Activated T-helper 2 cell treated with anti-CD3 and anti-CD28 coated beads, Interferon-gamma antibody, Interleukin-2, Interleukin-4, amounts not matched to agents 10 μg/mL and 5 μg/mL and 100 μg/mL, durations not matched to agents 14 hours and 24 hours and 36 hours (primary cell): Measurements from ENCODE around the gene FOS. TPM values are rescaled to one million over a fixed set of nuclear protein-coding genes. Genes with fewer than 3 reads are reported as not detected.

Source experiments
- DNase-seq: peaks from one replicate; pipeline ENCODE4 v3.0.0; 2021; ENCODE audit warnings: low spot score
- H3K27ac Mint-ChIP-seq: one replicate; pipeline ENCODE4 v1.8.0; 2021; ENCODE audit warnings: mixed read lengths
- H3K27me3 Mint-ChIP-seq: one replicate; pipeline ENCODE4 v1.8.0; 2021; ENCODE audit warnings: low read depth, mixed read lengths
- H3K36me3 Mint-ChIP-seq: one replicate; pipeline ENCODE4 v1.8.0; 2021; ENCODE audit warnings: low read depth, mixed read lengths
- H3K4me1 Mint-ChIP-seq: one replicate; pipeline ENCODE4 v1.8.0; 2021; ENCODE audit warnings: low read depth, mixed read lengths
- H3K4me3 Mint-ChIP-seq: one replicate; pipeline ENCODE4 v1.8.0; 2021; ENCODE audit warnings: low read depth, mild to moderate bottlenecking, moderate library complexity, mixed read lengths
- H3K9me3 Mint-ChIP-seq: one replicate; pipeline ENCODE4 v1.8.0; 2021; ENCODE audit warnings: mixed read lengths
- intact Hi-C: fragments of 100-400 bp; cut with micrococcal nuclease; formaldehyde crosslinking; loops from one replicate; pipeline ENCODE4 v1.15.1; 2023
- total RNA-seq: library from RNA; stranded (reverse); gene quantifications from 2 replicates; pipeline ENCODE4 v1.2.3, GENCODE V29; 2022

The FOS gene
- total RNA-seq, 1 donor from 2014 or later = 24.7 TPM

DNA sequence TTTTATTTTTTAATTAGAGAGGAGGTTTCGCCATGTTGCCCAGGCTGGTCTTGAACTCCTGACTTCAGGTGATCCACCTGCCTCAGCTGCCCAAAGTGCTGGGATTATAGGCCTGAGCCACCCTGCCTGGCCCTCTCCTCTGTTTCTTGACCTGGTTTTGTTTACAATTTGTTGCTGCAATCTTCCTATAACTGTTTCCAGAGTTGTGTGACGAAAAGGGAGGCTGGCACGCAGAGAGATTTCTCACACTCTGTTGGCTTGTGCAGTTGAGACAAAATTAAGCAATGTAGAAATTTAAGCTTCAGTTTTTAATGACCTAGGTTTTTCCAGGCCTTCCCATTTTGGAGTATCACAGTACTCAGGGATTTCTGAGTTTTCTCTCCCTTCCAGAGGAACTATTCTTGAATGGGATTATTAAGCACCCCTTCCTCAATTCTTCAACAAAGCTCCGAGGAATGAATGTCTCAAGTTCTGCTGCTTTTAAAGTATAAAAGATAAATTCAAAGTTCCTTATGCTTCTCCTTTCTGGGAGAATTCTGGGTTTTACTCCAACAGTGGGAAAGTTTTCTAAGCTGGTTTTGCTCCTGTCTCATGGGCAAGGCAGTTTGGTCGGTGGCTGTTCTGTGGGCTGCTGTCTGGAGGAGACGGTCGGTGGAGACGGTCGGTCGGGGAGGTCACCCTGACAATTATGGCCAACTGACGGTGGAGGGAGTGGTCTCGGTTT lies 20.4 kb upstream of the FOS start:
- H3K27ac Mint-ChIP-seq = peak overlapping the region; percentile 45
- peaks cover 28% of the 10 kb centered on the region for H3K4me1 Mint-ChIP-seq
- no peak for DNase-seq
- no peaks in the 10 kb centered on the region for H3K36me3 Mint-ChIP-seq
- intact Hi-C loops = no loop called here
- H3K9me3 Mint-ChIP-seq = no peaks in the 10 kb centered on the region
- H3K27me3 Mint-ChIP-seq = peaks cover 56% of the 10 kb centered on the region
- H3K4me3 Mint-ChIP-seq = peak overlapping the region; percentile 22

DNA sequence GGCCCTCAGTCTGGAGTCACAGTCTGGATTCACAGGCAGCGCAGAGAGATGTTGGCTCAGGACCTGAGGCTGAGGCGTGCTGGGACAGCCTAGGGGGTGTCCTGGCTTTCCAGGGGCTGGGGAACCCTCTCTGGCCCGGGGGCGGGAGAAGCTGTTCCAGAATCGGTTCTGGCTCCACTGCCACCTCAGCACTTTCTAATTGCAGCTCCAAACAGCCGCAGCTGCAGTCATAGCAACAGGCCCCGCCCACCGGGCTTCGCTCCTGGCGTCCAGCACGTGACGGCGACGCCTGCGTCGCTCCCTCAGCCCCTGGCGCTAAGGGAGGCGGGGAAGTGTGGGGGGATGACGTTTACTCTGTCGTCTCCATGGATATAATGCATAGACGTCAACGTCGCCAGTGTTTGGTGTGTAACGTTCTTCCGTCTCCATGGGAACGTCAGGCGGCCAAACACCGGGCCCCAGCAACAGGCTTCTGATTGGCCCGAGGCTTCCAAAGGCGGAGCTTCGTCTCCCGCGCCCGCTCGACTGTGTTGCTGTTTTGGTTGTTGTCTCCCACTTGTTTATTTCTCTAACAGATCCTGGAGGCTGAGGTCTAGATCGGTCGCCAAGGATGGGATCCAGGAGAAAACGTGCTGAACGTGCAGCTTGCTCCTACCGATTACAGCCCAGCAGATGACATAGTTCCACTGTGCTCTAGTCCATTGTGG lies 19.7 kb upstream of the FOS start:
- Mint-ChIP-seq H3K4me3 (peak overlapping the region; percentile 75), H3K27me3 (peaks cover 56% of the 10 kb centered on the region)
- intact Hi-C loops = loop anchor here (1.0 kb wide), 3 partner anchors 10 to 35 kb away; partner anchors contain the start of gene FOS

DNA sequence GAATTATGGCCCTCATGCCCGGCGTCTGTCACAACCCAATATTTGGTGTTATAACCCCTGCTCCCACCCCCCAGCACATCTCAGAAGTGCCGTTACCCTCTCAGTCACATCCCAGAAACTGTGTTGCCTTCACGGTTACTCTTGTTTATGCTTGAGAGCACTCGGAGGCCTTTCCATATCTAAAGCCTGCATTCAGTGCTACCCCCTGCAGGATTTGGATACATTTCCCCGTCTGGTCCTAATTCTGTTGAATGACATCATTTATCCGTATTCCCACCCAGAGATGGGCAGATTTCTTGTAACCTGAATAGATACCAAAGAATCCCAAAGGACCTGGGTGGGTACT lies 19.1 kb upstream of the FOS start:
- H3K36me3 Mint-ChIP-seq = no peaks in the 10 kb centered on the region
- H3K27me3 Mint-ChIP-seq = peaks cover 54% of the 10 kb centered on the region
- H3K27ac Mint-ChIP-seq = peak overlapping the region; percentile 96
- peak overlapping the region; percentile 75 for H3K4me3 Mint-ChIP-seq
- intact Hi-C loops = loop anchor here (1.0 kb wide), 3 partner anchors 10 to 35 kb away; partner anchors contain the start of gene FOS
- no peak for DNase-seq
- H3K9me3 Mint-ChIP-seq = no peaks in the 10 kb centered on the region
- peaks cover 30% of the 10 kb centered on the region for H3K4me1 Mint-ChIP-seq

More for the DNA sequence above, 19.7 kb upstream of the FOS start:
- peak overlapping the region; percentile 96 for H3K27ac Mint-ChIP-seq
- H3K9me3 Mint-ChIP-seq = no peaks in the 10 kb centered on the region
- H3K36me3 Mint-ChIP-seq = no peaks in the 10 kb centered on the region
- DNase-seq = peak; percentile 99
- peaks cover 30% of the 10 kb centered on the region for H3K4me1 Mint-ChIP-seq

DNA sequence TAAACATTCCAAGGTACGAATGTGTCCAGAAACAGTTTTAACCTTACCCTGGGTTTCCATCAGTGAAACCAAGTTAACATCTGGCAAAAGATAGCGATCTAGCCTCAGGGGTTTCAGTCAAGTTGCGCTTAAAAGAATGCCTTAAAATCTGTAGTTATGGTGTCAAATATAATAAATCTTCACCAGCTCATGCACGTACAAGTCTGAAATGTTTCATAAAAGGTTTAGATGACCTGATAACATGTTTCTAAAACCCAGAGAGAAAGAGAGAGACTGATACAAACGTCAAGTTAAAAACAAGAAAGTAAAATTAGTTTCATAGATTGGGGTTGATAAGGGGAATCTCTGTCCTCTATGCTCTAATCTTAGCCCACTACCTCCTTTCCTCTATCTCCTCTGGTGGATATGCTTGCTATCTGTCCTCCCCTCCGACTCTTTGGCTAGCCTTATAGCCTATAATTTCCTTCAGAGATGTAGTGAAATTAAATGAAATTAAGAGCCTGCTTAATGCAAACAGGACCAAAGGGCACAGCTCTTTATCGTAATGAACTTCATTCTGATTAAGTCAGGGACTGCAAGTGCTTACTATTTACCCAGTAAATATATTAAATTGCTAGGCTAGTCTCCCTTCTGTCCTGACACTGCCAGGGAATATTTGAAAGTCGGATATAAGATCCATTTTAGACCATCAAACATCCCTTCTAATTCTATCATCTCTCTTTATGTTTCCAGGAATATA lies 18.4 kb upstream of the FOS start:
- peak overlapping the region; percentile 67 for H3K4me3 Mint-ChIP-seq
- no peaks in the 10 kb centered on the region for H3K9me3 Mint-ChIP-seq
- H3K27me3 Mint-ChIP-seq = peaks cover 48% of the 10 kb centered on the region
- intact Hi-C loops = no loop called here
- H3K4me1 Mint-ChIP-seq = peaks cover 25% of the 10 kb centered on the region
- no peak for DNase-seq
- H3K36me3 Mint-ChIP-seq = no peaks in the 10 kb centered on the region
- H3K27ac Mint-ChIP-seq = peak overlapping the region; percentile 96

GRCh38 chr14:75261820-75262219 lies 16.8 kb upstream of the FOS start:
- no peak for DNase-seq
- no peaks in the 10 kb centered on the region for H3K36me3 Mint-ChIP-seq
- peaks cover 28% of the 10 kb centered on the region for H3K4me1 Mint-ChIP-seq
- peaks cover 41% of the 10 kb centered on the region for H3K27me3 Mint-ChIP-seq
- intact Hi-C loops = no loop called here
- no peak overlapping the region for H3K4me3 Mint-ChIP-seq
- H3K27ac Mint-ChIP-seq = no peak overlapping the region
- H3K9me3 Mint-ChIP-seq = no peaks in the 10 kb centered on the region

DNA sequence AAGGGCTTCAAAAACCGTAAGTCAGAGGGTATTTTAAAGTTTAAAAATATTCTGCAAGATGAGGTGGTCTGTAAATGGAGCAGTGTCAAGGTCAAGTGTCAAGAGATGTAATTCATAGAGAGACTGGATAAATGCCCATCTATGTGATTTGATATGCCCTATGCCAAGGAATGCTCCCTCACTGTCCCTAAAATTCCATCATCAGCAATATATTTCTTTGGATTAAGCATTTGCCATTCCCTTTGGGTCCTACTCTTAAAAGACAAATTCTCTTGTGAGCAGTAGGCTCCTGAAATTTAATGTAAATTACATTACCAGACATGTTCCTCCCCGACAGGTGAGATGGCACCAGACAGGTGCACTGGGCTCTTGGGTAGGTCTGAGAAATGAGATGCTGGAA lies 16.0 kb upstream of the FOS start:
- H3K36me3 Mint-ChIP-seq = no peaks in the 10 kb centered on the region
- DNase-seq = no peak
- peaks cover 28% of the 10 kb centered on the region for H3K4me1 Mint-ChIP-seq
- no peak overlapping the region for H3K27ac Mint-ChIP-seq
- H3K4me3 Mint-ChIP-seq = no peak overlapping the region
- H3K27me3 Mint-ChIP-seq = peaks cover 41% of the 10 kb centered on the region
- intact Hi-C loops = no loop called here
- no peaks in the 10 kb centered on the region for H3K9me3 Mint-ChIP-seq

DNA sequence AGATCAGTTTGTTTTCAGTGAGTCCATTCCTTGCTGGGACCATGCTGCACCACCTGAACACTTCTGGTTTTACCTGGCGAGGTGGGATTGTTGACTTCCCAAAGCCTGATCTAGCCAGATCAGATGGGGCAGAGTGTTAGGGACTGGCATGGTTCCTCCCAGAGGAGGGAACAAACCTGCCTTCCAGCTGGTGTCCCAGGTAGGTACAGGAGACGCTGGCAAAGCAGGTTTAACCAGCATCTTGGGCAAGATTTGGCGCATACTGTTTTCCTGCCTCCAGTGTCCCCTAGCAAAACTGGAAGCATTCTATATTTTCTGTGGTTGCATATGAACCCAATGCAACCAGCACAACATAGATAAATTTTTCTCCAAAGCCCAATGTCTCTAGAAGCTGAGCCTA lies 14.6 kb upstream of the FOS start:
- DNase-seq = no peak
- Mint-ChIP-seq H3K27ac (no peak overlapping the region), H3K4me3 (no peak overlapping the region), H3K36me3 (no peaks in the 10 kb centered on the region), H3K27me3 (peaks cover 53% of the 10 kb centered on the region), H3K4me1 (peaks cover 24% of the 10 kb centered on the region), H3K9me3 (no peaks in the 10 kb centered on the region)
- intact Hi-C loops = no loop called here

DNA sequence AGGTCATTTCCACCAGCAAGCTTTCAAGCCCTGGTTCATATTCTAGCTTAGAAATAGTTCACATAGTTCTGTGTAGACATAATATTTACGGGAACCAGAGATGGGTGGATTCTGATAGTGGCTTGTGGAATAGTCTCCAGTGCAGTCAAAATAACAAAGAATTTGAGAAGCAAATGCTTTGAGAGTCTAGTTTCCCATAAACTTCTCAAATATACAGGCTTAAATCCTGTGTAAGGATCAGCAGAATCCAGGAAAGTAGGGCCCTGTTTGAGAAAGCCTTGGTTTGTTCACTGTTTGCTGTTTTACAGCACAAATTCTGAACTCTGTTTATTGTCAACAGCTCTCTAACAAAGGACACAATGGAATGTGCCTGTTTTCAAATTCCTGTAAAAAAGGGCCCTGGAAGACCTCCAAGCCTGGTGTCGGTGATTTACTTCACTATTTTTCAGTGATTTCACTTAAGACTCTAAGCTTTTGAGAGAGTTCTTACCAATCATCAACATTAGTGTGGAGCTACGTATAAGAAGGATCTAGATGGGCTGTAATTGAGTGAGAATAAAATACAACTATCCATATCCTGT lies 11.4 kb upstream of the FOS start:
- Mint-ChIP-seq H3K27me3 (peaks cover 52% of the 10 kb centered on the region), H3K4me3 (no peak overlapping the region), H3K27ac (no peak overlapping the region)

DNA sequence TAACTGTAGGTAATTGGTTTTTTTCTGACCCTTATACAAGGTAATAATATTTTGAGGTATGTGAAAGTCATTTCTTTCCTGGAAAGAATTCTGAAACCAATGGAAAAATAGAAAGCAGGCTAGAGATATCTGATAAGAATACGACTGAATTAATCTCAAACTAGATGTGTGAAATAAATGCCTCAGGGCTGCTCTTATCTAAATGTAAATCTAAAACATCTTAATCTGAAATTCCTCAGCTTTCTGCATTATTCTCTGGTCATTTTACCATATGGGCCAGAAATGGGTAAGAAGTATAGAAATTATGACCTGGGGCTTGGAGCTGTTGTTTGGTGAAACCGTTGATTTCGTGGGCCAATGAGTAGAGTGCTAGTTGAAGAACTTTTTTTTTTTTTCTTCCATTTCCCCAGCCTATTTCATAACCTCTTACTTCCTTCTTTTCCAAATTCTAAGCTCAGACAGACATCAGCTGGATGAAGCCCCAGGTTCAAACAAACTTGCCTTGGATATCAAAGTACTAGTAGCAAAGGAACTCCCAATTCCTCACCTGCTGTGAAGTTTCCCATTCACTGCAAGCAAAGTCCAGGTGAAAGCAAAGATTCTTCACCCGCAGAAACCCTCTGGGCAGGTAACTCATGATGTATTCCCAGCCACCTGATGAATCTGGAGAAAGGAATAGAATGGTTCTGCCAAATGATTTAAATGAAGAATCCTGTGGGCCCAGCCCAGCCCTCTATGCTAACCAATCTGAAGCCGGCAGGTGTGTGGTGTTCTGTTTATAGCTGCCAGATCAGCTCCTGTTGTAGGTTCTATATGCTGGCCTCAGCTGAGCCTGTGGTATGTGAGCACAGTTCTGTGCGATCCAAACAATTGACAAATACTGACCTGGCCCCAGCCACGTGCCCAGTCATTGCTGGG lies 9.7 kb upstream of the FOS start:
- H3K4me3 Mint-ChIP-seq = no peak overlapping the region
- H3K27me3 Mint-ChIP-seq = peaks cover 53% of the 10 kb centered on the region
- H3K27ac Mint-ChIP-seq = no peak overlapping the region
- no peak for DNase-seq
- H3K9me3 Mint-ChIP-seq = no peaks in the 10 kb centered on the region
- intact Hi-C loops = no loop called here
- H3K36me3 Mint-ChIP-seq = no peaks in the 10 kb centered on the region
- peaks cover 10% of the 10 kb centered on the region for H3K4me1 Mint-ChIP-seq

More for the DNA sequence above, 11.4 kb upstream of the FOS start:
- intact Hi-C loops = no loop called here
- no peak for DNase-seq
- Mint-ChIP-seq H3K36me3 (no peaks in the 10 kb centered on the region), H3K9me3 (no peaks in the 10 kb centered on the region), H3K4me1 (peaks cover 11% of the 10 kb centered on the region)

- DNase-seq = no peak
- Mint-ChIP-seq H3K27ac (no peak overlapping the region), H3K4me1 (peaks cover 13% of the 10 kb centered on the region)
These were observed 7.1 kb upstream of the FOS start for GRCh38 chr14:75271514-75271913.

GRCh38 chr14:75273272-75274049 lies 5.2 kb upstream of the FOS start:
- intact Hi-C loops = no loop called here
- Mint-ChIP-seq H3K4me1 (peaks cover 24% of the 10 kb centered on the region), H3K9me3 (no peaks in the 10 kb centered on the region), H3K36me3 (no peaks in the 10 kb centered on the region), H3K27me3 (peaks cover 68% of the 10 kb centered on the region), H3K27ac (no peak overlapping the region), H3K4me3 (no peak overlapping the region)
- DNase-seq = no peak

More at GRCh38 chr14:75271514-75271913, 7.1 kb upstream of the FOS start:
- intact Hi-C loops = no loop called here
- no peak overlapping the region for H3K4me3 Mint-ChIP-seq
- H3K9me3 Mint-ChIP-seq = no peaks in the 10 kb centered on the region
- peaks cover 74% of the 10 kb centered on the region for H3K27me3 Mint-ChIP-seq
- no peaks in the 10 kb centered on the region for H3K36me3 Mint-ChIP-seq
